GM21723 (cell line): ENCODE measurements around the gene CHST11.

ENCODE experiments used
- ATAC-seq: cut with Tn5 transposase; IDR thresholded peaks from one replicate; pipeline ENCODE4 v1.9.1; 2021; ENCODE audit warnings: mild to moderate bottlenecking, moderate library complexity; ENCODE audit not compliant: unreplicated experiment

Gene CHST11

GRCh38 chr12:104427547-104427938 lies 29.2 kb upstream of the CHST11 start:
- ATAC-seq: no peak

DNA sequence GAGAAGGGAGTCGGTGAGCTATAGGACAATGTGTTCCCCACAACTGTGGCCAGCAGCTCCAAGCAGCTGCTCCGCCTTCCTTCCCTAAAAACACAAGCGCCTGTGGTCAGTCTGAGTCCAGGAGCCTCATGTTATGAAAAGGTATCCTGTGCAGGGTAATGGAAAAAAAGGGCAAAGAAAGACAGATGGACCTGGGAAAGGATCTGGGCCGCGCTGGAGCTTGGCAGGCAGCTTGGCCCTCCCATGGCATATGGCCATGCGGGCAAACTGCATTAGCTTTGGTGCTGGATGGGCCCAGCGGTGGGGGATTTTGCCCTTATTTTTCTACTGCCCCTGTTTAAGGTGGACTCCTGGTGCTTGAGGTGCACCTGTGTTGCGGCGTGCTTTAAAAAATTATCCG lies 23.7 kb upstream of the CHST11 start:
- ATAC-seq: no peak

- ATAC-seq: no peak
These were observed 22.6 kb upstream of the CHST11 start for GRCh38 chr12:104434129-104434528.

DNA sequence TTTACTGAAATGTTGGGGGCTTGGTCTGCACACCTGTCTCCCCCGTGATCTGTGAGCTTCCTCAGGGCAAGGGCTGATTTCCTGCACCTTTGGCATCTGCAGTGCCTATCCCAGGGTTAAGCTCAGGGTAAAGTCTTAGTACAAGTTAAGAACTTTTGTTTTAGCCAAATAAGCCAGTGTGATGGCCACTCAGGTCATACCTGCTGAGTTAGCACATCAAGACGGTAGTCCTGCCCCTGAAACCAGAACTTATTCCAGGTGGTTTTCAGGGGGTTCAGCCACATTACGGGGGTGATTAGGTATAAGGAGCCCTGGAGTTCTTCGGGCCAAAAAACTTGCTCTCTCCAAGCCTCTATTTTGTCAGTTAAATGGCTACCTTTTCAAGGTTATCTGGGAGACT lies 21.6 kb upstream of the CHST11 start:
- no peak for ATAC-seq

- ATAC-seq: no peak
These were observed 21.0 kb upstream of the CHST11 start for GRCh38 chr12:104435765-104436164.

- no peak for ATAC-seq
These were observed 20.0 kb upstream of the CHST11 start for GRCh38 chr12:104436790-104437189.

DNA sequence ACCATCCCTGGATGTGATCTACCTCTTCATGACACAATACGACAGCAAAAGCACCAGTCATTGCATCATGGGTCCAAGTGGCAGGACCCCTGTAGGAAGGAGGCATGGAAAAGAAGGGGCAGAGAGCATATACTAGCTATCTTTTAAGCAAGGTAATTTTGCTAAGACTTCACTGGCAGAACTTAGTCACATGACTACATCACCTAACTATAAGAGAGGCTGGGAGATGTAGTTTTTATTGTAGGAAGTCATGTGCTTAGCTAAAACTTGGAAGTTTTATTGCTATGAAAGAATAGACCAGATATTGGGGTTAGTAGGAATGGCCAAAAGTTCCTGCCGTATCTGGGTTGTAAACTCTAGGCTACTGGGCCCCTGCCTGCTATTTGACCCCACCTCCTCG lies 18.6 kb upstream of the CHST11 start:
- no peak for ATAC-seq

DNA sequence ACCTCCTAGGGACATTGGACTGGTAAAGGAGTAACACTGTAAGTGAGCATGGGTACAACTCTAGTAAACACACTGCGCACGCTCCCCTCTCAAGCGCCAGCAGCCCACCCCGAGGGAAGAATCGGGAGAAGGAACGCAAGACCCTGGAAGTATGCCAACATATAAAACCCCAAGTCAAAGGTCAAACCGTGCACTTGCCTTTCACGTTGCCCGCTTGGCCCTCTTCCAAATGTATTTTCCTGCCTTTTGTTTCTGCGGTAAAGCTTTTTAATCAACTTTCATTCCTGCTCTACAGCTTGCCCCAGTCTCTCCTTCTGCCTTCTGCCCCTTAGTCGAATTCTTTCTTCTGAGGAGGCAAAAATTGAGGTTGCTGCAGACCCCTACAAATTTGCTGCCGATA lies 17.6 kb upstream of the CHST11 start:
- no peak for ATAC-seq

DNA sequence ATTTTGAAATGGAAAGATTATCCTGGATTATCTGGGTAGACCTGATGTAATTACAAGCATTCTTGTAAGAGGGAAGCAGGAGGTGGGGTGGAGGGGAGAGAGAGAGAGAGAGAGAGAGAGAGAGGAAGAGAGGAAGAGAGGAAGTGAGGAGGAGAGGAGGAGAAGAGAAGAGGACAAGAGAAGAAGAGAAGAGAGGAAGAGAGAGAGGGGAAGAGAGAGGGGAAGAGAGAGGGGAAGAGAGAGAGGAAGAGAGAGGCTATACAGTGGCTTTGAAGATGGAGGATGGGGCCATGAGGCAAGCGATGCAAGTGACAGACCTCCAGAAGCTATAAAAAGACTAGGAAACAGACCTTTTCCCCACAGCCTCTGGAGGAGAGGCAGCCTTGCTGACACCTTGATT lies 13.7 kb upstream of the CHST11 start:
- ATAC-seq: no peak

DNA sequence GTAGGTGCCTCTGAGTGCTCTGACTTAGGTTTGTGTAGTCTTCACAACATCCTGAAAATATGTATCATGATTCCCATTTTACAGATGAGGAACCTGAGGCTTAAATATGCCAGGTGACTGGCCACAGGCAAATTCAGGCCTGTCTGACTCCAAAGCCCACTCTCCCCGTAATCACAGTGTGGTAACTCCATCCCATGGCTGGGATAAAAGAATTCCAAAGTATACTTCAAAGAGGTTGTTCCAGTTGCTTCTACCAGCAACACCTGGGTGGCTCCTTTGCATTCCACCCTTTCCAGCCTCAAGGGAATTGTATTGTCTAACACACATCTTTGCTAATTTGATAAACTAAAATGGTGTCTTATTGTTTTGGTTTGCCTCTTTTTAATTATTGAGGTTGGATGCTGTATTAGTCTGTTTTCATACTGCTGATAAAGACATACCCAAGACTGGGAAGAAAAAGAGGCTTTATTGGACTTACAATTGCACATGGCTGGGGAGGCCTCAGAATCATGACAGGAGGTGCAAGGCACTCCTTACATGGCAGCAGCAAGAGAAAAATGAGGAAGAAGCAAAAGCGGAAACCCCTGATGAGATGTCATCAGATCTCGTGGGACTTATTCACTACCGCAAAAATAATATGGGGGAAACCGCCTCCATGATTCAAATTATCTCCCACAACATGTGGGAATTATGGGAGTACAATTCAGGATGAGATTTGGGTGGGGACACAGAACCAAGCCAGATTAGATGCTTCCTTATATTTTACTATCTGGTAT lies 9.9 kb upstream of the CHST11 start:
- no peak for ATAC-seq

GRCh38 chr12:104448031-104448430 lies 8.7 kb upstream of the CHST11 start:
- no peak for ATAC-seq

DNA sequence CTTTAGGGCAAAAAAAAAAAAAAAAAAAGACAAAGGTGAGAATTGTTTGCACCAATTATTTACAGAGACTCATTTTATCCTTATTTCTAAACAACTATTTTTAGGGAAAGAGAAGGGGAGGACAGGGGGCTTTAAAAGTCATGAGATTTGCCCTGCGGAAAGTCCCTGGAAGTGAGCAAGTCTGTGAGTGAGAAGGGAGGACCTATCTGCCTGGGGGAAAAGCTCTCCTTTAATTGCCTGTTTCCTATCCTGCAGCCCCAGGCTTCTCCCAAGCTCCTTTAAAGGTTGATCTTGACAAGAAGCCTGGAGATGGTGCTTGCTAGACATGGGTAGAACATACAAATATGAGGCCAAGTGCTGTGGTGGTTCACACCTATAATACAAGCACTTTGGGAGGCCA lies 8.3 kb upstream of the CHST11 start:
- no peak for ATAC-seq

DNA sequence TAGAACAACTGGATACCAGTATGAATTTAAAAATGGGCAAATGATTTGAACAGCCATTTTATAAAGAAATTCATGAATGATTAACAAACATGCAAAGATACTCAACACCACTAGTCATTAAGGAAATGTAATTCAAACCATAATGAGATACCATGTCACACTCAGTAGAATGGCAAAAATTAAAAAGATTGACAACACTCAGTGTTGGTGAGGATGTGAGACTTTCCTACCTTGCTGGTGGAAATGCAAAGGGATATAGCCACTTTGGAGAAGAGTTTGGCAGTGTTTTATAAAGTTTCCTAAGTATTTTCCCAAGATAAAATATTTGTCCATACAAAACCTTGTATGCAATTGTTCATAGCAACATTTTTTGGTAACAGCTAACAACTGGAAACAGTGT lies 6.0 kb upstream of the CHST11 start:
- no peak for ATAC-seq

DNA sequence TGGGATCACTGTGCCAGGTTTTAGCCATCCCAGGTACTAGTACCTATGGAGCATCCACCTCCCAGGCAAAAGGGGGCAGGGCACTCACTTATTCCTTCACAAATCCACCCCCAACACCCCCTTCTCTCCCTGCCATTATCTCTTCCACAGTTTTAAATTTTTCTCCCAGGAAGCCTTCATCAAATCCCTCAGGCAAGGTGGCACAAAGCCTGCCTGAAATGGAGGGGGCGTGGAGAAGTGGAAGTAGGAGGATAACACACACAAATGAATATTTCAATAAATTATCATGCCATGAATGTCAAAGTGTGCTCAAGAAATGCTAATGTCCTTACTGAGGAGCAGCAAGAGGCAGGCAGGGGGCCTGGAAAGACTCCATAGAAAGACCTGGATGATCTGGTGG lies 4.7 kb upstream of the CHST11 start:
- ATAC-seq: no peak

- ATAC-seq: no peak
These were observed 3.6 kb upstream of the CHST11 start for GRCh38 chr12:104453133-104453532.

- no peak for ATAC-seq
These were observed 1.8 kb upstream of the CHST11 start for GRCh38 chr12:104454997-104455396.

- no peak for ATAC-seq
These were observed 951 bp upstream of the CHST11 start for GRCh38 chr12:104455578-104456416.

- ATAC-seq: peak; percentile 29
These were observed 400 bp downstream of the CHST11 start for GRCh38 chr12:104456950-104457745.

- ATAC-seq: no peak
These were observed 1.3 kb downstream of the CHST11 start for GRCh38 chr12:104457746-104458693.

- ATAC-seq: no peak
These were observed 2.1 kb downstream of the CHST11 start for GRCh38 chr12:104458694-104459367.
